K562 (cell line): Measurements from ENCODE around the gene TMEM138. TPM values are rescaled to one million over a fixed set of nuclear protein-coding genes. Genes with fewer than 3 reads are reported as not detected.
A peak's percentile ranks its signal among the peaks of the same experiment; 100 is the strongest.

ENCODE experiments used
- BMI1 ChIP-seq: fragments of 150-350 bp; IDR thresholded peaks from 2 replicates; pipeline ENCODE4 v1.6.1; 2014; ENCODE audit warnings: low read length
- CXXC5 ChIP-seq: fragments of 250-450 bp; sonication (Bioruptor Pico); IDR thresholded peaks from 2 replicates; pipeline ENCODE4 v1.8.0; 2022; ENCODE audit warnings: inconsistent platforms, mild to moderate bottlenecking, moderate library complexity
- HSF4 ChIP-seq: fragments of 250-450 bp; sonication (Bioruptor Pico); IDR thresholded peaks from 2 replicates; pipeline ENCODE4 v2.1.2; 2022; ENCODE audit warnings: mild to moderate bottlenecking, moderate library complexity, borderline replicate concordance
- KDM5B ChIP-seq: fragments of 200-600 bp; sonication (generic); IDR thresholded peaks from 2 replicates; pipeline ENCODE4 v1.6.1; 2012; ENCODE audit warnings: low read depth, mild to moderate bottlenecking, moderate library complexity, low read length, control low read depth, inconsistent platforms; ENCODE audit not compliant: insufficient replicate concordance
- MAFG ChIP-seq: fragments of 450-650 bp; conservative IDR thresholded peaks from 2 replicates; pipeline ENCODE4 v1.6.1; 2016; ENCODE audit warnings: missing genetic modification characterization, missing compliant biosample characterization
- SMAD2 ChIP-seq: fragments of 150-350 bp; IDR thresholded peaks from 2 replicates; pipeline ENCODE4 v1.6.1; 2014; ENCODE audit warnings: low read depth, mild to moderate bottlenecking, low read length
- STAT6 ChIP-seq: sonication (generic); formaldehyde crosslinking; IDR thresholded peaks from 2 replicates; pipeline ENCODE4 v1.8.1; 2023; ENCODE audit warnings: mild to moderate bottlenecking, missing genetic modification reagents
- ZEB2 ChIP-seq: fragments of 450-650 bp; IDR thresholded peaks from 2 replicates; pipeline ENCODE4 v1.6.1; 2016
- ZNF436 ChIP-seq: fragments of 250-450, 450-650 bp; sonication (Bioruptor Pico); formaldehyde crosslinking; IDR thresholded peaks from 2 replicates; pipeline ENCODE4 v1.7.0; 2020; ENCODE audit warnings: mild to moderate bottlenecking
- ZNF77 ChIP-seq: fragments of 250-450 bp; sonication (Bioruptor Pico); IDR thresholded peaks from 2 replicates; pipeline ENCODE4 v1.5.0; 2020
- polyA plus RNA-seq, 8 experiments: library from polyadenylated mRNA; depleted of rRNA in 4 of 8; stranded (reverse) in 5 of 8; unstranded in 3 of 8; fragments of >200 nt; fragmentation: Nextera tagmentation in 2 of 8; fragmentation: Illumina TruSeq in 1 of 8; extraction: Ambion mirVana in 2 of 8; extraction: Trizol in 1 of 8; gene quantifications; 2 replicates each; pipeline versions ENCODE4 v1.2.1 to v1.2.3, GENCODE V29; 2011 to 2014; ENCODE audit warnings: inconsistent platforms in 1 of 8, missing spikeins in 1 of 8
- total RNA-seq, 7 experiments: library from RNA; depleted of rRNA in 6 of 7; stranded (reverse); fragments of >200 nt in 6 of 7; fragmentation: Illumina TruSeq in 2 of 7; extraction: Trizol in 2 of 7; gene quantifications; 2 replicates each; pipeline versions ENCODE4 v1.2.1 to v1.2.3, GENCODE V29; 2011 to 2021; ENCODE audit warnings: low replicate concordance in 1 of 7
- TF ChIP-seq, protein P1 (sequence below), 2 experiments: fragments of 450-650 bp; formaldehyde crosslinking in 1 of 2; IDR thresholded peaks; 2 replicates each; pipeline versions ENCODE4 v1.4.0 to v1.6.1; 2014 to 2020; ENCODE audit warnings: mild to moderate bottlenecking in 2 of 2, borderline replicate concordance in 1 of 2, low read depth in 1 of 2

The TMEM138 gene
- total and polyA plus RNA-seq, 9 of the 15 experiments (the other 6 are each of a cell fraction or from before 2014, with no cell fraction given): 23.2 to 168 (median 63.1) TPM

- TF ChIP-seq, protein P1, sequence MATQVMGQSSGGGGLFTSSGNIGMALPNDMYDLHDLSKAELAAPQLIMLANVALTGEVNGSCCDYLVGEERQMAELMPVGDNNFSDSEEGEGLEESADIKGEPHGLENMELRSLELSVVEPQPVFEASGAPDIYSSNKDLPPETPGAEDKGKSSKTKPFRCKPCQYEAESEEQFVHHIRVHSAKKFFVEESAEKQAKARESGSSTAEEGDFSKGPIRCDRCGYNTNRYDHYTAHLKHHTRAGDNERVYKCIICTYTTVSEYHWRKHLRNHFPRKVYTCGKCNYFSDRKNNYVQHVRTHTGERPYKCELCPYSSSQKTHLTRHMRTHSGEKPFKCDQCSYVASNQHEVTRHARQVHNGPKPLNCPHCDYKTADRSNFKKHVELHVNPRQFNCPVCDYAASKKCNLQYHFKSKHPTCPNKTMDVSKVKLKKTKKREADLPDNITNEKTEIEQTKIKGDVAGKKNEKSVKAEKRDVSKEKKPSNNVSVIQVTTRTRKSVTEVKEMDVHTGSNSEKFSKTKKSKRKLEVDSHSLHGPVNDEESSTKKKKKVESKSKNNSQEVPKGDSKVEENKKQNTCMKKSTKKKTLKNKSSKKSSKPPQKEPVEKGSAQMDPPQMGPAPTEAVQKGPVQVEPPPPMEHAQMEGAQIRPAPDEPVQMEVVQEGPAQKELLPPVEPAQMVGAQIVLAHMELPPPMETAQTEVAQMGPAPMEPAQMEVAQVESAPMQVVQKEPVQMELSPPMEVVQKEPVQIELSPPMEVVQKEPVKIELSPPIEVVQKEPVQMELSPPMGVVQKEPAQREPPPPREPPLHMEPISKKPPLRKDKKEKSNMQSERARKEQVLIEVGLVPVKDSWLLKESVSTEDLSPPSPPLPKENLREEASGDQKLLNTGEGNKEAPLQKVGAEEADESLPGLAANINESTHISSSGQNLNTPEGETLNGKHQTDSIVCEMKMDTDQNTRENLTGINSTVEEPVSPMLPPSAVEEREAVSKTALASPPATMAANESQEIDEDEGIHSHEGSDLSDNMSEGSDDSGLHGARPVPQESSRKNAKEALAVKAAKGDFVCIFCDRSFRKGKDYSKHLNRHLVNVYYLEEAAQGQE (IDR thresholded peaks at IDR 0.05; ENCODE audit: borderline replicate concordance): no peak
- TF ChIP-seq, protein P1 (CRISPR knock-in tag; IDR thresholded peaks at IDR 0.05; ENCODE audit: low read depth): no peak
- TF ChIP-seq ZEB2: no peak
- no peak for TF ChIP-seq STAT6 (CRISPR knock-in tag)
- no peak for TF ChIP-seq CXXC5 (CRISPR knock-in tag)
- no peak for TF ChIP-seq ZNF436 (CRISPR knock-in tag)
- no peak for TF ChIP-seq BMI1
- TF ChIP-seq HSF4 (CRISPR knock-in tag): no peak
- TF ChIP-seq KDM5B: no peak
- no peak for TF ChIP-seq SMAD2
- TF ChIP-seq ZNF77 (CRISPR knock-in tag): no peak
- peak; percentile 75 for TF ChIP-seq MAFG
Observed at GRCh38 chr11:61417670-61418069, 55.5 kb downstream of the TMEM138 start (continued).
